Measurements from ENCODE around the gene DRAXIN.

Gene DRAXIN

DNA sequence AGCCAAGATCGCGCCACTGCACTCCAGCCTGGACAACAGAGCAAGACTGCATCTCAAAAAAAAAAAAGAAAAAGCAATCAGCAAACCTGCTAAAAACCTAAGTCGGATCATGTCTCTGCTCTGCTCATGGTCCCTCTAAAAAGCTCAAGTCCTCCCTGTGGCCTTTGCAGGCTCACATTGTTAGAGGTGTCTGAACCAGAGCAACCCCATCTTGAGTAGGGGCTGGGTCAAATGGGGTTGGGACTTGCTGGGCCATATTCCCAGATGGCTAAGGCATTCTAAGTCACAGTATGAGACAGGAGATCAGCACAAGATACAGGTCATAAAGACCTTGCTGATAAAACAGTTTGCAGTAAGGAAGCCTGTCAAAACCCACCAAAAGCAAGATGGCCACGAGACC lies 3.0 kb upstream of the DRAXIN start:
- intact Hi-C loops (cut with DNase I; ENCODE audit: low total_unique reads) = no loop called here
- DNase-seq = no peak

GRCh38 chr1:11690397-11691301 lies 861 bp upstream of the DRAXIN start:
- Histone ChIP-seq H3K9me3 (no peaks in the 10 kb centered on the region), H3K4me3 (peak overlapping the region in 1 of 2 donors; percentile 34), H3K4me1 (peaks cover 0 to 31% (median 24%) of the 10 kb centered on the region in 4 donors), H3K27me3 (peaks cover 7 to 79% of the 10 kb centered on the region in 2 donors), H3K36me3 (no peaks in the 10 kb centered on the region), H3K27ac (no peak overlapping the region)
- TF ChIP-seq, protein P1, sequence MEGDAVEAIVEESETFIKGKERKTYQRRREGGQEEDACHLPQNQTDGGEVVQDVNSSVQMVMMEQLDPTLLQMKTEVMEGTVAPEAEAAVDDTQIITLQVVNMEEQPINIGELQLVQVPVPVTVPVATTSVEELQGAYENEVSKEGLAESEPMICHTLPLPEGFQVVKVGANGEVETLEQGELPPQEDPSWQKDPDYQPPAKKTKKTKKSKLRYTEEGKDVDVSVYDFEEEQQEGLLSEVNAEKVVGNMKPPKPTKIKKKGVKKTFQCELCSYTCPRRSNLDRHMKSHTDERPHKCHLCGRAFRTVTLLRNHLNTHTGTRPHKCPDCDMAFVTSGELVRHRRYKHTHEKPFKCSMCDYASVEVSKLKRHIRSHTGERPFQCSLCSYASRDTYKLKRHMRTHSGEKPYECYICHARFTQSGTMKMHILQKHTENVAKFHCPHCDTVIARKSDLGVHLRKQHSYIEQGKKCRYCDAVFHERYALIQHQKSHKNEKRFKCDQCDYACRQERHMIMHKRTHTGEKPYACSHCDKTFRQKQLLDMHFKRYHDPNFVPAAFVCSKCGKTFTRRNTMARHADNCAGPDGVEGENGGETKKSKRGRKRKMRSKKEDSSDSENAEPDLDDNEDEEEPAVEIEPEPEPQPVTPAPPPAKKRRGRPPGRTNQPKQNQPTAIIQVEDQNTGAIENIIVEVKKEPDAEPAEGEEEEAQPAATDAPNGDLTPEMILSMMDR (IDR thresholded peaks at IDR 0.05) = no peak
- intact Hi-C loops (cut with DNase I; ENCODE audit: low total_unique reads) = no loop called here
- DNase-seq = no peak

More for the DNA sequence above, 3.0 kb upstream of the DRAXIN start:
- Histone ChIP-seq H3K9me3 (no peaks in the 10 kb centered on the region), H3K4me3 (no peak overlapping the region), H3K4me1 (peaks cover 0 to 30% (median 24%) of the 10 kb centered on the region in 4 donors), H3K36me3 (no peaks in the 10 kb centered on the region), H3K27me3 (peaks cover 7 to 69% of the 10 kb centered on the region in 2 donors), H3K27ac (no peak overlapping the region)
- TF ChIP-seq, protein P1 (IDR thresholded peaks at IDR 0.05) = no peak

DNA sequence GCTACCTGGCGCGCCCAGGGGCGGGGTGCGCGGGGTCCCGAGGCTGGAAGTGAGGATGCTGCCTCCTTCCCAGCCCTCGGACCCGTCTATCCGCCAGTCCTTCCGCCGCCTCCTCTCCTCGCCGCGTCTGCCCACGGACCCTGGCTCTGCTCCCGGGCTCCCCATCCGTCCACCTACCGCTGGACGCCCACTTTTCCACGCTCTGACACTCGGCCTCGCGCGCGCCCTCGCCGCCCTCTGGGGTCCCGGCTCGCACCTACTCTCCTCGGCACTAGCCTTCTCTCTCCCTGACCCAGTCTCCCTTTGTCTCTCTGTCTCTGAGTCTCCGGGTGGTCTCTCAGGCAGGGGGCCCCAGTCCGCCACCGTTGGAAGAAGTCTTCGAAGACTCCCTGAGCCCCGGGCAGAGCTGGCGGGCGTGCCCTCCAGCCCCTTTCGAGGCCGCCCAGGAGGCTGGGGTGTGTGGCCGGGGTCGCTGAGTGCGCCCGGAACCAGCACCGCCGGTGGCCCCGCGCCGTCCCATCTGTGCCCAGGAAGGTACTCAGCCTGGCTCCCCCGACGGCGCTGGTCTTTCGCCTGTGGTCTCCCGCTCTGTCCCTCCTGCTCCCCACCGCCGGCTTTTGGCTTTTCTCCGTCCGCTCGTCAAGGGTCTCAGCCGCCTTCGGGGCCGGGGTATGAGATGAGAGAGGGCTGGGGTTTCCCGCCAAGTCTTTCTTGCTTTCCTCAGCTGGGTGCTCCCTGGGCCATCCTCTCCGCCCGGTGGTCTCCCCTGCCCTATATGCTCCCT lies 610 bp downstream of the DRAXIN start:
- H3K4me3 ChIP-seq = no peak overlapping the region
- TF ChIP-seq, protein P1 (IDR thresholded peaks at IDR 0.05) = no peak
- H3K9me3 ChIP-seq = no peaks in the 10 kb centered on the region
- peaks cover 0 to 31% (median 24%) of the 10 kb centered on the region in 4 donors for H3K4me1 ChIP-seq
- no peaks in the 10 kb centered on the region for H3K36me3 ChIP-seq
- peaks cover 7 to 89% of the 10 kb centered on the region in 2 donors for H3K27me3 ChIP-seq
- no peak for DNase-seq
- H3K27ac ChIP-seq = no peak overlapping the region
- intact Hi-C loops (cut with DNase I; ENCODE audit: low total_unique reads) = no loop called here

GRCh38 chr1:11693024-11693590 lies 1.6 kb downstream of the DRAXIN start:
- no peak overlapping the region for H3K4me3 ChIP-seq
- intact Hi-C loops (cut with DNase I; ENCODE audit: low total_unique reads) = no loop called here
- DNase-seq = peak in 1 of 2 donors; percentile 30
- H3K36me3 ChIP-seq = no peaks in the 10 kb centered on the region
- H3K27me3 ChIP-seq = peaks cover 7 to 94% of the 10 kb centered on the region in 2 donors
- peaks cover 0 to 31% (median 24%) of the 10 kb centered on the region in 4 donors for H3K4me1 ChIP-seq
- no peaks in the 10 kb centered on the region for H3K9me3 ChIP-seq
- no peak overlapping the region for H3K27ac ChIP-seq
- TF ChIP-seq, protein P1 (IDR thresholded peaks at IDR 0.05) = no peak

GRCh38 chr1:11693917-11694316 lies 2.4 kb downstream of the DRAXIN start:
- no peaks in the 10 kb centered on the region for H3K9me3 ChIP-seq
- H3K36me3 ChIP-seq = no peaks in the 10 kb centered on the region
- TF ChIP-seq, protein P1 (IDR thresholded peaks at IDR 0.05) = no peak
- intact Hi-C loops (cut with DNase I; ENCODE audit: low total_unique reads) = no loop called here
- no peak overlapping the region for H3K4me3 ChIP-seq
- no peak overlapping the region for H3K27ac ChIP-seq
- H3K4me1 ChIP-seq = peaks cover 0 to 31% (median 24%) of the 10 kb centered on the region in 4 donors
- H3K27me3 ChIP-seq = peaks cover 7 to 94% of the 10 kb centered on the region in 2 donors
- DNase-seq = no peak
